GM19324 (cell line): ENCODE results near the gene CXCL12.

Experiments used
- ATAC-seq: cut with Tn5 transposase; IDR thresholded peaks from one replicate; pipeline ENCODE4 v1.9.1; 2021; ENCODE audit warnings: mild to moderate bottlenecking, moderate library complexity; ENCODE audit not compliant: unreplicated experiment, low FRiP score

Gene CXCL12

GRCh38 chr10:44366941-44367630, 17.8 kb downstream of the CXCL12 start:
- ATAC-seq: no peak

DNA sequence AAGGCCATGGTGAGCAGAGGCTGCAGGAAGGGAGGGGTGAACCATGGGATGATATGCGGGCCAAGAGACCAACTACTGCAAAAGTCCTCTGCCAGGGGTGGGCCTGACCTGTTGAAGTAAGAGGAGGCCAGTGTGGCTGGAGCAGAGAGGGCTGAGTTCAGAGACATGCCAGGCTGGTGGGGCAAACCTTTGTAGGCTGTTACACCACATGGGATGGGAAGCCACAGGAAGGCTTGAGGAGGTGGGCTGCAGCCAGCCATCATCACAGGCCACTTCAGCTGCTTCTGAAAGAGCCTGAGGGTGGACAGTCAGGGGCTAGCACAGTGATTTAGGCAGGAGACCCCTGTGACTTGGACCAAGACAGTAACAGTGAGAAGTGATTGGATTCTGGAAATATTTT, 20.3 kb downstream of the CXCL12 start:
- no peak for ATAC-seq

GRCh38 chr10:44363716-44364115, 21.2 kb downstream of the CXCL12 start:
- no peak for ATAC-seq

GRCh38 chr10:44362866-44363711, 21.8 kb downstream of the CXCL12 start:
- no peak for ATAC-seq

DNA sequence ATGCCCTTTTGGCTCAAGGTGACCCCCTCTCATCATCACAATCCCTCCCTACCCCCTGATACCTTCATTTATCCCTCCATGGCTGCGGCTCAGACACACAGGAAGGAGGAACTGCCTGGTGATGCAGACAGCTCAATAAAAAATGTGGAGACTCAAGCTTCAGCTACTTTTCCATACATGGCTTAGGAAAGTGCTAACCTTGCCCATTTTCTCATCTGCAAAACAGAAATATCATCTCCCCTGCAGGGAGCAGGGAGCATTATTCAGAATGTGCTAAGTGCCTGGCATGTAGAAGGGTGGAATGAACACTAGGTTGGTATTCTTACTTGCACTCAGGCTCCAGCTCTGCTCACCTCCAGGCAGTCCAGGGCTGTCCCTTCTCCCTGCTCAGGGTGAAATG, 23.8 kb downstream of the CXCL12 start:
- no peak for ATAC-seq

- no peak for ATAC-seq
Observed at GRCh38 chr10:44358080-44358771, 26.7 kb downstream of the CXCL12 start.

DNA sequence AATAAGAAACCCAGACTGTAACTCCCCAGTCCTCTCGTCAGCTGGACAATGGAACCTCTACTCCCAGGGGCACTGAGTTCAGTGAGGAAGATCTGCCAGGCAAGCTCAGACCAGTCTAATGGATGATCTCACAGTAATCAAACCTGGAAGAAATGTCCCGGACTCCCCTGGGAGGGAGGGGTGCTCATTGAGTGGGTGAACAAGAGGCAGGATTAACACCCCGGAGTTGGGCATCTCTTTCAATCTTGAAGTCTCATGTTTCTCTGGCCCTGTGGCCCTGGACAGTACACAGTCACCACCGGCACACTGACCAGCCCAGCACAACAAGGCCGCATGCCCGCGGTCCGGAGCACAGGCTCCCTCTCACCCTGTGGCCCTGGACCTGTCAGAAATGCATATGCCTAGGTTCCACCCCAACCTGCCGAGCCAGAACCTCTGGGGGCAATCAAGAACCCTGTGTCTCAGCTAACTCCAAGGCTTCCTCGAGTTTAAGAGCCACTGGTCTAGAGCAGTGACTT, 27.8 kb downstream of the CXCL12 start:
- ATAC-seq: no peak

DNA sequence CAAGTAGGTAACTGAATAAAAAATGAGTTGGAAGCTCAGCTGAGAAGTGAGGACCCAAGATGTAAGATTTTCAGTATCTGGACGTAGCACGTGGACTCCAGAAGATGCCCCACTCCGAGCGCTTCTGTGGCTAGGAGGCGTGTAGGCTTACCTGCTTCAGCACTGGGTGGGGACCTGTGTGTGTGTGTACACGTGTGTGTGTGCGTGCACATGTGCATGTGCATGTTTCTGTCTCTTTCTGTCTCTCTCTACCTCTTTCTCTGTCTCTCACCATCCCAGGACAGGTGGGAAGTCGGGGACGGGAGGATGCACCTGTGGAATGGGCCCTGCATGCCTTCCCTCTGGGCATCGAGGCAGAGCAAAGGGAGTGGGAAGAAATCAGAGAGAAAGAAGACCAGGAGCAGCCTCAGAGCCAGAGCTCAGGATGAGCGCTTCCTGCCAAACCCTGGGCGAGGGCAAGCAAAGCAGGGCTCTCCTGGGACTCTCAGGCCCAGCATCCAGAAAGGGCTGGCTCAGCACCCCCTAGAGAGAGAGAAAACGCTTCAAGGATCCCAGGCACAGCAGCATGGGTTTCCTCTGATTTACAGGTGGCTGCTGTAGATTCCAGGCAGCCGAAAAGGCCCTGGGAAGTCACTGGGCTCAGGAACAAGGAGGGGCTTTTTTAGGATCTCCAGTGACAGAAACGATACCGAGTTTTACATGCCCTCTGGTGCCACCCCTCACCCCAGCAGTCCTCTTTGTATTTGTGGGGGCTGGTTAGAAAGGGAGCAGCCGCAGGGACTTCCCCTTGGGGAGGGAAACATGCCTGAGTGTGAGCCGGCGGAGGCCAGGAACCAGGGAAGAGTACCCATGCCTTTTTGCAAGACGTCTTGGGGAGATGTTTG, 28.5 kb downstream of the CXCL12 start:
- no peak for ATAC-seq

- ATAC-seq: no peak
Observed at GRCh38 chr10:44355630-44356029, 29.3 kb downstream of the CXCL12 start.

- no peak for ATAC-seq
Observed at GRCh38 chr10:44354771-44355170, 30.1 kb downstream of the CXCL12 start.

- no peak for ATAC-seq
Observed at GRCh38 chr10:44353721-44354120, 31.2 kb downstream of the CXCL12 start.

DNA sequence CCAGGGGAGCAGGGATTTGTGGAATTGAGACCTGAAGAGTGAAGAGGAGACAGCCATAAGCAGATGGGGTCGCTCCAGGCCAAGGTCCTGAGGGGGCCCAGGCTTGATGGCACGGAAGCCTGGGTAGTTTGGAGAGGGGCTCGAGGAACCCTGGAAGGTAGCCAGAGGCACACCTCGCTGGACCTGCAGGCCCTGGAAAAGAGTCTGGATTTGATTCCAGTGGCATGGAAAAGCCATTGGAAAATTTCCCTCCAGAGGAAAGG, 31.8 kb downstream of the CXCL12 start:
- no peak for ATAC-seq

GRCh38 chr10:44352316-44353127, 32.4 kb downstream of the CXCL12 start:
- ATAC-seq: no peak

GRCh38 chr10:44348496-44348895, 36.4 kb downstream of the CXCL12 start:
- no peak for ATAC-seq

DNA sequence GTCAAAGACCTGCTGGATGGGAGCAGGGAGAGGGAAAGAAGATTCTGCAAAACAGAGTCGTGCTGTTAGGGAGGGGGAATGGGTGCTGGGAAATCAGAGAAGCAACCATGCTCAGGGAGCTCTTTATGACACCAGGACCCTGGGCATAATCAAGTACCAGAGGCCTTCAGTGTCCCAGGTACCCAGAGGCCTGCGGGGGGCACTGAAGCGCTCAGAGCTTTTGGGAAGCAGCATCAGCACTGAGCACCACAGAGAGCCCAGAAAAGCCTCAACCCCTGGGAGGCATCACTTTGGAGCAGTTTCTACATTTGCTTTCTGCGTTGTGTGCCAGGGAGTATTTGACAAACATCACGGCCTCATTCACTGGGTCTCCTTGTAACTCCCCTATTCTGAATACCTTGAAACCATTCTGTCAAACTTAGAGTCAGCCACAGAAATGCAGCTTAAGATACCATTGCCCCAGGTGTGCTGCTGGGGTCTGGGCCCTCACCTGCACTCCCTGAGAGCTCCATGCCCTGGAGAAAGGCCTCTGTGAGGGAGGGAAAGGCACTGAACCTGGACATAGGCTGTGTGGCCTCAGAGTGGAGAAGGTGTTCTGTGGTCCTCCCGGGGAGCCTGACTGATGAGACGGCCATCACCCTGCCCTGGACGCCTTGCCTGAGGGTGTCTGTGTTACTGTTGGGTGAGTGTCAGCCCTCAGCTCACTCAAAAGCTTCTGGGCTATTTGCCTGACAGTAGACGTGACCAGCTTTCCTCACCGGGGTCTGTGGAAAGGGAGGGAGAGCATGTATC, 37.1 kb downstream of the CXCL12 start:
- no peak for ATAC-seq

DNA sequence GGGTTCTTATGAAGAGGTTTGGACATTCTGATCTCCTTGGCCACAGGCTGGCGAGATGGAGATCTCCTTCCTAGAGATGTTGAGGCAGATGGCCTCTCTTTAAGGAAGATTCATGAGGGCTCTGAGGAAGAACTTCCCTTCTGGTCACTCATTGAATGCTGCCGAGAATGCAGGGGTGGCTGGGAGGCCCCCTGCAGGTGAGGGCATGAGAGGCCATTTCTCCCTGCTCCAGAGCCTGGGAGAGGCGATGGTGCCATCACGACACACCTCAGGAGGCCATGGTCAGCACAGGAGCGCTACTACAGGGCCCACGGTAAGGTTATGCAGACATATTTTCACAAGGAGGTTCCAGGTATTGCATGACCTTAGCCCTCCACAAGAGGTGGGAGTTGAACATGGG, 40.2 kb downstream of the CXCL12 start:
- no peak for ATAC-seq

DNA sequence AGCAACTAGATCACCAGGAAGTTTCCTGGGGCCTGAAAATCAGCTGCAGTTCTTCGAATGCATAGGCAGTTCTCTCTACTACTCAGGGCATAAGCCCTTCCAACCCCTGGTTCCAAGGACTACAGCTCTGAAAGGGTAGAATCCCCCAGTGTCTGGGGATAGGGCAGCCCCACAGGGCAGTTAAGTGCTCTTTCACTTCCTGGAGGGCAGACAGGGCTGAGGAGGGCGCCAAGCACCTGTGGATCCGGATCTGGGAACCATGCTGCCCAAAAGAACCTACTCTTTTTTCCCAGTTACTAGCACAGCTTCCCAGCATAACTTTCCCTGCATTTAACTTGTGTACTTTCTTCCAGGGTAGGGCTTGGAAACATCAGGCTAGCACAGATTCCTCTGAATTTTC, 41.1 kb downstream of the CXCL12 start:
- ATAC-seq: no peak

DNA sequence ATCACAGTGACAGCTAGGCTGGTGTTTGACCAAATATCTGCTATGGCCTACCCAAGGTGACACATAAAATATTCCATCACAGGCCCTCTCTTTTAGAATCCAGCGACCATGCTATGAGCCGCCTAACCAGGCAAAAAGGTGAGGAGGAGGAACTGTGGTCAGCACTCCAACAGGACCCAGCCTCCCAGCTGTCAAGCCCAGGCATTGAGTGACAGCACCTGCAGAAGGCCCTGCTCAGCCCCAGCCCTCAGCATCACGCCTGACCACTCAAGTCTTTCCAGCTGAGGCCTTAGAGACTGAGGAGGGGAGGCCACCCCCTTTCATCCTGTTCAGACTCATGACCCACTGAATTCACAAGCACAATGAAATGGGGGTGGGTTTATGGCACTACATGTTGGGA, 43.0 kb downstream of the CXCL12 start:
- ATAC-seq: no peak

DNA sequence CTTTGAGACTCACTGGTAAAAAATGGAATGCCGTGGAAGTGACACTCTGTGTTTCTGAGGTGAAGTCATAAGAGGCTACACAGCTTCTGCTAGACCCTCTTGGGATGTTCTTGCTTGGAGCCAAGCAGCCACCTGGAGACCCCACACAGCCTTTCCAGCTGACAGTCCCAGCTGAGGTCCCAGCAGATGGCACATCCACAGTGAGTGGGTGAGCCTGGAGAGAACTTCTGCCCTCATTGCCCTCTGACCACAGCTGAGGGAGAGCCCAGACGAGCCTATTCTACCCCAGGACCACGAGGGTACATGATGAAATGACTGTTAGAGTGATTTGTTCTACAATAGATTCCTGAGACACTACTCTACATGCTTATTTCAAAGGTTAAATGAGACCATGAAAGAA, 44.3 kb downstream of the CXCL12 start:
- ATAC-seq: no peak
